GM19452 (cell line): Measurements from ENCODE around the gene CRLF2.
A peak's percentile ranks its signal among the peaks of the same experiment; 100 is the strongest.
"Not testable (repeated sequence)": the region's sequence is repeated elsewhere in the genome, so short reads cannot be mapped to it uniquely, and the experiment has no call there.

Experiments
- ATAC-seq: cut with Tn5 transposase; IDR thresholded peaks from one replicate; pipeline ENCODE4 v1.9.1; 2021; ENCODE audit not compliant: unreplicated experiment

The CRLF2 gene

GRCh38 chrX:1212532-1212931 lies at the start of gene CRLF2:
TSS of gene CRLF2 (minus strand) at chrX:1212649. CDS start at chrX:1212634, 15 bp downstream.
- ATAC-seq, result peak; percentile 84

GRCh38 chrX:1261771-1262170 lies 49.3 kb upstream of the CRLF2 start:
- not testable (repeated sequence) for ATAC-seq

- ATAC-seq, result no peak
Measured at GRCh38 chrX:1261285-1261684, 48.8 kb upstream of the CRLF2 start.

GRCh38 chrX:1252861-1253260 lies 40.4 kb upstream of the CRLF2 start:
- ATAC-seq, result no peak

- ATAC-seq, result no peak
Measured at GRCh38 chrX:1249101-1249887, 36.8 kb upstream of the CRLF2 start.

GRCh38 chrX:1248331-1249061 lies 36.0 kb upstream of the CRLF2 start:
- no peak for ATAC-seq

GRCh38 chrX:1246816-1247215 lies 34.4 kb upstream of the CRLF2 start:
- ATAC-seq, result no peak

- ATAC-seq, result no peak
Measured at GRCh38 chrX:1244164-1245076, 32.0 kb upstream of the CRLF2 start.

GRCh38 chrX:1242891-1243402 lies 30.5 kb upstream of the CRLF2 start:
- ATAC-seq, result no peak

GRCh38 chrX:1240551-1240950 lies 28.1 kb upstream of the CRLF2 start:
- not testable (repeated sequence) for ATAC-seq

- no peak for ATAC-seq
Measured at GRCh38 chrX:1239681-1240142, 27.3 kb upstream of the CRLF2 start.

GRCh38 chrX:1231850-1232465 lies 19.5 kb upstream of the CRLF2 start:
- ATAC-seq, result no peak

- not testable (repeated sequence) for ATAC-seq
Measured at GRCh38 chrX:1228101-1228500, 15.7 kb upstream of the CRLF2 start.

- ATAC-seq, result no peak
Measured at GRCh38 chrX:1226249-1226648, 13.8 kb upstream of the CRLF2 start.

GRCh38 chrX:1224954-1225353 lies 12.5 kb upstream of the CRLF2 start:
- no peak for ATAC-seq

GRCh38 chrX:1223242-1223600 lies 10.8 kb upstream of the CRLF2 start:
- ATAC-seq, result no peak

GRCh38 chrX:1222531-1223241 lies 10.2 kb upstream of the CRLF2 start:
- ATAC-seq, result no peak

- ATAC-seq, result no peak
Measured at GRCh38 chrX:1221296-1221845, 8.9 kb upstream of the CRLF2 start.

- no peak for ATAC-seq
Measured at GRCh38 chrX:1218286-1218685, 5.8 kb upstream of the CRLF2 start.
